Measurements from ENCODE around the gene MYO1H. TPM values are rescaled to one million over a fixed set of nuclear protein-coding genes. Genes with fewer than 3 reads are reported as not detected.
"Not testable (repeated sequence)": the region's sequence is repeated elsewhere in the genome, so short reads cannot be mapped to it uniquely, and the experiment has no call there.

MYO1H gene
- total and polyA plus RNA-seq, 2 of the 13 experiments (the other 11 are each of a cell fraction or from before 2014, with no cell fraction given): not detected

- TF ChIP-seq PAXIP1 (CRISPR knock-in tag; conservative IDR thresholded peaks at IDR 0.05): no peak
- TF ChIP-seq ZNF530 (CRISPR knock-in tag; IDR thresholded peaks at IDR 0.05; ENCODE audit: low read depth): no peak
- TF ChIP-seq ZBTB4 (CRISPR knock-in tag; IDR thresholded peaks at IDR 0.05; ENCODE audit: borderline replicate concordance): no peak
Measured at GRCh38 chr12:109473006-109473405, 125.3 kb downstream of the MYO1H start (continued).

- intact Hi-C loops (cut with micrococcal nuclease; ENCODE audit: unreplicated experiment); BruUV-seq (replicated peaks); DNase-seq (ENCODE audit: low spot score); H3K27ac ChIP-seq (ENCODE audit: extremely low read length, insufficient read depth, low read length); ATAC-seq; CTCF ChIA-PET (ENCODE audit: low intra/inter-chr PET ratio, low total read pairs); H2AFZ ChIP-seq (ENCODE audit: low read length); H4K20me1 ChIP-seq (ENCODE audit: insufficient read depth, low read length); in situ Hi-C loops (cut with HindIII; ENCODE audit: extremely low pct_ligation_motif_present, low pct_unique_long_range_greater_than_20kb); H3K4me2 ChIP-seq (ENCODE audit: low read depth, low read length); H3K4me3 ChIP-seq (replicated peaks in 1 of 3; ENCODE audit: insufficient read depth in 1 of 3, low read depth in 2 of 3, low read length in 3 of 3); H3K9ac ChIP-seq (ENCODE audit: insufficient read depth, low read depth, low read length); FAIRE-seq; H3K9me3 ChIP-seq (ENCODE audit: low read length); POLR2A ChIA-PET; H3K27me3 ChIP-seq (ENCODE audit: control insufficient read depth in 1 of 2, insufficient read depth in 2 of 2, low read length in 2 of 2): not testable (repeated sequence)
- peaks cover 7 to 34% of the 10 kb centered on the region in 2 experiments; a peak in 4 of 5 replicates for H3K36me3 ChIP-seq (replicated peaks in 1 of 2; ENCODE audit: control insufficient read depth in 1 of 2, insufficient read depth in 2 of 2, low read length in 2 of 2)
- WGBS (ENCODE audit: low lambda C conversion rate): 97% methylated on average over 16 of the region's 16 CpGs
- peaks cover 26% of the 10 kb centered on the region for H3K4me1 ChIP-seq (ENCODE audit: insufficient read depth, low read length)
- H3K79me2 ChIP-seq (ENCODE audit: insufficient read depth, low read length): peaks cover 77% of the 10 kb centered on the region
Measured at GRCh38 chr12:109473526-109474270, 126.0 kb downstream of the MYO1H start.

Measured in HepG2 (cell line).